Adipocyte (in vitro differentiated cells): ENCODE measurements around the gene STX11.
"Not testable (repeated sequence)": the region's sequence is repeated elsewhere in the genome, so short reads cannot be mapped to it uniquely, and the experiment has no call there.

Source experiments
- DNase-seq: peaks from one replicate; pipeline ENCODE4 v3.0.0-alpha.2; 2015; ENCODE audit warnings: low read depth
- H3K27me3 ChIP-seq: replicated peaks from 2 replicates; pipeline ENCODE4 v1.7.0; 2013; ENCODE audit warnings: mild to moderate bottlenecking, low read length, moderate library complexity; ENCODE audit not compliant: control insufficient read depth, insufficient read depth
- H3K36me3 ChIP-seq: 2 replicates; pipeline ENCODE4 v1.7.0; 2013; ENCODE audit warnings: low read length, mild to moderate bottlenecking, moderate library complexity; ENCODE audit not compliant: control insufficient read depth, insufficient read depth, severe bottlenecking
- H3K4me1 ChIP-seq: 2 replicates; pipeline ENCODE4 v1.7.0; 2013; ENCODE audit warnings: mild to moderate bottlenecking, low read length, moderate library complexity; ENCODE audit not compliant: control insufficient read depth, insufficient read depth
- H3K4me3 ChIP-seq: 2 replicates; pipeline ENCODE4 v1.7.0; 2013; ENCODE audit warnings: mild to moderate bottlenecking, low read length, moderate library complexity
- H3K9ac ChIP-seq: 2 replicates; pipeline ENCODE4 v1.7.0; 2013; ENCODE audit warnings: mild to moderate bottlenecking, low read length, moderate library complexity
- H3K9me3 ChIP-seq: 2 replicates; pipeline ENCODE4 v1.7.0; 2013; ENCODE audit warnings: mild to moderate bottlenecking, low read length, moderate library complexity; ENCODE audit not compliant: control insufficient read depth

Gene STX11

GRCh38 chr6:144176043-144176442 lies 25.7 kb downstream of the STX11 start:
- Histone ChIP-seq H3K36me3 (no peaks in the 10 kb centered on the region), H3K4me3 (peak overlapping the region; percentile 19), H3K4me1 (peaks cover 18% of the 10 kb centered on the region), H3K9me3 (no peaks in the 10 kb centered on the region), H3K9ac (no peak overlapping the region), H3K27me3 (no peaks in the 10 kb centered on the region)
- no peak for DNase-seq

GRCh38 chr6:144177726-144178125 lies 27.4 kb downstream of the STX11 start:
- H3K27me3 ChIP-seq, result no peaks in the 10 kb centered on the region
- no peak overlapping the region for H3K4me3 ChIP-seq
- DNase-seq, result no peak
- no peak overlapping the region for H3K9ac ChIP-seq
- no peaks in the 10 kb centered on the region for H3K36me3 ChIP-seq
- H3K9me3 ChIP-seq, result no peaks in the 10 kb centered on the region
- peaks cover 18% of the 10 kb centered on the region for H3K4me1 ChIP-seq

DNA sequence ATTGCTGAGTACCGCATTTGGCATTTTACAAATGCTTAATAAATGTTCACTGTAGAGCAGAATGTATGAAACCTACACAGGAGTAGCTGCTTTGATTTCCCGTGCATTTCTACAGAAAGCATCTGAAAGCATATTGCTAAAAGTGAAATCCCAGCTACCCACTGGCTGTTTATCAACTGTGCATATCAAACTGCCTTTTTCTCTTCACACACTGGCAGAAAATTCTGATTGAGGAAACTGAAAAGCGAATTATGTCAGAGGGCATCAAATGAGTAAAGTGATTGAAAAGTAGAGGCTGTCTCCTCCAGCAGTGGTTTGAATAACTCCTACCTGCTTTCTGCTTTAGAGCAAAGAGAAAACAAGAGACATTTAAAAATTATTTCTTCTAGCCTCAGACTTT lies 28.0 kb downstream of the STX11 start:
- no peaks in the 10 kb centered on the region for H3K36me3 ChIP-seq
- DNase-seq, result no peak
- peaks cover 18% of the 10 kb centered on the region for H3K4me1 ChIP-seq
- H3K27me3 ChIP-seq, result no peaks in the 10 kb centered on the region
- no peak overlapping the region for H3K9ac ChIP-seq
- H3K9me3 ChIP-seq, result no peaks in the 10 kb centered on the region
- H3K4me3 ChIP-seq, result no peak overlapping the region

DNA sequence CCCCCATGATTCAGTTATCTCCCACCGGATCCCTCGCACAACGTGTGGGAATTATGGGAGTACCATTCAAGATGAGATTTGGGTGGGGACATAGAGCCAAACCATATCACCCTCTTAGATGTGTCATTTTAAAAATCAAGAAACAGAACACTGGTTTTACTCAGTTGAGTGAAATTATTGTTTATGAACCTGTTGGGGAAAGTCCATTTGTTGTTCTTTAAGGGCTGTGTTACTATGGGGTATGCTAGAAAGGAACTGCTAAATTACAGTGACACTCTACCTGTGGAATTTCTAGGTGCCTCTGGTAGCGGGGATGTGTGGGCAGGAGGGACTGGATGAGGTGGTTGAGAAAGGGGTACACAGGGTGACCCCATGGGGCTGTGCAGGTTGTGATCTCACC lies 28.9 kb downstream of the STX11 start:
- no peaks in the 10 kb centered on the region for H3K9me3 ChIP-seq
- DNase-seq, result no peak
- no peak overlapping the region for H3K9ac ChIP-seq
- no peaks in the 10 kb centered on the region for H3K27me3 ChIP-seq
- H3K4me3 ChIP-seq, result no peak overlapping the region
- H3K4me1 ChIP-seq, result peaks cover 14% of the 10 kb centered on the region
- no peaks in the 10 kb centered on the region for H3K36me3 ChIP-seq

DNA sequence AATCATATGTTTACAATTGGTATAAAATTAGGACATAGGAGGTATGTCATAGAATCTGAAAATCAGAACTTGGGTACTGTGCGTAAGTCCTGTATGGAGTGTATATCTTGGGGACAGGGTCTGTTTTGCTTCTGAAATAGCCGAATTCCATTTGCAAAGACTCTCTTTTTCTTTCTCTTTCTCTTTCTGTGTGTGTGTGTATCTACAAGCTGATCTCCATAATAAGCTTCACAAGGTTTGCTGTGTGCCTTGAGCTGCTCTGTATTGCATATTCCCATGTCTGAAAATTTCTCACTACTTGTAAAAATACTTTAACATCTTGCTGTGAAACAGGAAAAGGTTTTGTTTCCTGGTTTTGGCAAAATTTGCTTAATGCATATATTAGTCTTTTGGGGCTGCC lies 29.5 kb downstream of the STX11 start:
- H3K9me3 ChIP-seq, result no peaks in the 10 kb centered on the region
- no peak overlapping the region for H3K9ac ChIP-seq
- H3K27me3 ChIP-seq, result no peaks in the 10 kb centered on the region
- H3K4me3 ChIP-seq, result no peak overlapping the region
- H3K36me3 ChIP-seq, result no peaks in the 10 kb centered on the region
- peaks cover 10% of the 10 kb centered on the region for H3K4me1 ChIP-seq
- DNase-seq, result no peak

DNA sequence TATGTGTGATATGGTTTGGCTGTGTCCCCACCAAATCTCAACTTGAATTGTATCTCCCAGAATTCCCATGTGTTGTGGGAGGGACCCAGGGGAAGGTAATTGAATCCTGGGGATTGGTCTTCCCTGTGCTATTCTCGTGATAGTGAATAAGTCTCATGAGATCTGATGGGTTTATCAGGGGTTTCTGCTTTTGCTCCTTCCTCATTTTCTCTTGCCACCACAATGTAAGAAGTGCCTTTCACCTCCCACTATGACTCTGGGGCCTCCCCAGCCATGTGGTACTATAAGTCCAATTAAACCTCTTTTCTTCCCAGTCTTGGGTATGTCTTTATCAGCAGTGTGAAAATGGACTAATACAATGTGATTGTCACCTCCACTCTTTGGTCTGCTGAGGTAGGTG lies 30.0 kb downstream of the STX11 start:
- not testable (repeated sequence) for H3K27me3 ChIP-seq, DNase-seq, H3K4me1 ChIP-seq, H3K4me3 ChIP-seq, H3K9me3 ChIP-seq, H3K36me3 ChIP-seq, H3K9ac ChIP-seq

- no peak overlapping the region for H3K9ac ChIP-seq
- peaks cover 6% of the 10 kb centered on the region for H3K4me1 ChIP-seq
- peak; percentile 39 for DNase-seq
- no peak overlapping the region for H3K4me3 ChIP-seq
- no peaks in the 10 kb centered on the region for H3K9me3 ChIP-seq
- H3K27me3 ChIP-seq, result no peaks in the 10 kb centered on the region
- no peaks in the 10 kb centered on the region for H3K36me3 ChIP-seq
Observed at GRCh38 chr6:144181639-144182038, 31.3 kb downstream of the STX11 start.

GRCh38 chr6:144184186-144184585 lies 33.9 kb downstream of the STX11 start:
- not testable (repeated sequence) for H3K4me1 ChIP-seq, H3K27me3 ChIP-seq, H3K36me3 ChIP-seq, DNase-seq, H3K9me3 ChIP-seq, H3K4me3 ChIP-seq, H3K9ac ChIP-seq

GRCh38 chr6:144185133-144185836 lies 35.0 kb downstream of the STX11 start:
- no peak overlapping the region for H3K9ac ChIP-seq
- H3K9me3 ChIP-seq, result no peaks in the 10 kb centered on the region
- H3K4me1 ChIP-seq, result peaks cover 5% of the 10 kb centered on the region
- no peak overlapping the region for H3K4me3 ChIP-seq
- no peaks in the 10 kb centered on the region for H3K36me3 ChIP-seq
- no peaks in the 10 kb centered on the region for H3K27me3 ChIP-seq
- no peak for DNase-seq

- Histone ChIP-seq H3K4me1 (peaks cover 8% of the 10 kb centered on the region), H3K9me3 (no peaks in the 10 kb centered on the region)
Observed at GRCh38 chr6:144186817-144187625, 36.7 kb downstream of the STX11 start.

DNA sequence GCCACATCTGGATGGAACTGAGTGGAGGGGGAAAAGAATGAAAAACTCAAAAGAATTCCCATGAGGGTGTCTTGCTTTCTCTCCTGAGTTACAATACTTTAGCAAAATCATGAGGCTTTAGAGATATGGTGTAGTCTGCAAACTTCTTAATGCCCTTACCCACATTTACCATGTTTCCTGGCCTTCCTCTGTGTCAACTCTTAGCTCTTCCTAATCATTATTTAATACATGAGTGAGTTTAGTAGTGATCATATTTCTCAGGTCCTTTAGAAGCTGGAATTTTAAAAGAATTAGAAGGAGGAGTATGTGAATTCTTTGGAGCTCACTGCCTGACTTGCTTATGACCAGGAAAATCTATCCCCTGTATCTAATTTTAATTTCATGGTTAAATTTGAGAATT lies 39.0 kb downstream of the STX11 start:
- H3K27me3 ChIP-seq, result no peaks in the 10 kb centered on the region
- H3K9ac ChIP-seq, result no peak overlapping the region

More at GRCh38 chr6:144186817-144187625, 36.7 kb downstream of the STX11 start:
- H3K4me3 ChIP-seq, result no peak overlapping the region
- no peak overlapping the region for H3K9ac ChIP-seq
- no peak for DNase-seq
- H3K27me3 ChIP-seq, result no peaks in the 10 kb centered on the region
- H3K36me3 ChIP-seq, result no peaks in the 10 kb centered on the region

More for the DNA sequence above, 39.0 kb downstream of the STX11 start:
- Histone ChIP-seq H3K4me3 (no peak overlapping the region), H3K36me3 (no peaks in the 10 kb centered on the region), H3K4me1 (peaks cover 8% of the 10 kb centered on the region), H3K9me3 (no peaks in the 10 kb centered on the region)
- peak; percentile 37 for DNase-seq
